Mucosa of descending colon (tissue), 3 donors: Measurements from ENCODE around the gene IAPP. TPM values are rescaled to one million over a fixed set of nuclear protein-coding genes. Genes with fewer than 3 reads are reported as not detected.
"Not testable (repeated sequence)": the region's sequence is repeated elsewhere in the genome, so short reads cannot be mapped to it uniquely, and the experiment has no call there.

Experiments
- ATAC-seq: fragments of 200-7000 bp; cut with Tn5 transposase; one replicate; pipeline ENCODE4 v1.9.1; 2020; ENCODE audit warnings: mild to moderate bottlenecking, moderate library complexity
- DNase-seq, 3 donors: peaks; one replicate each; pipeline ENCODE4 v3.0.0-alpha.2; 2020
- H3K36me3 ChIP-seq: fragments of 200-600 bp; one replicate; pipeline ENCODE4 v1.8.0; 2021; ENCODE audit warnings: low read depth, mild to moderate bottlenecking
- H3K4me1 ChIP-seq: fragments of 200-600 bp; one replicate; pipeline ENCODE4 v1.8.0; 2021; ENCODE audit warnings: low read depth, mild to moderate bottlenecking
- H3K4me3 ChIP-seq: fragments of 200-600 bp; one replicate; pipeline ENCODE4 v1.8.0; 2021; ENCODE audit warnings: mild to moderate bottlenecking
- H3K9me3 ChIP-seq: fragments of 200-600 bp; one replicate; pipeline ENCODE4 v1.8.0; 2021; ENCODE audit warnings: mild to moderate bottlenecking
- CTCF ChIP-seq: fragments of 200-600 bp; IDR thresholded peaks from one replicate; pipeline ENCODE4 v1.8.0; 2022; ENCODE audit warnings: antibody characterized with exemption, mild to moderate bottlenecking
- intact Hi-C, 2 donors: fragments of 100-400 bp; cut with DNase I in 1 of 2; cut with micrococcal nuclease in 1 of 2; formaldehyde crosslinking; loops; one replicate each; pipeline versions ENCODE4 v1.11.0 to v1.11.1; 2022; cut with DNase I, micrococcal nuclease
- total RNA-seq, 3 donors: library from RNA; stranded (reverse); fragmentation: NEBNext Ultra II Directional in 2 of 3; extraction: Animal tissue kit (Norgen Biotek cat#: 25700) in 2 of 3; gene quantifications; one replicate each; pipeline versions ENCODE4 v1.2.1 to v1.2.4, GENCODE V29; 2021 to 2023
- donor health status: DM: no; HTN: no; CAD: no; lungs with moderate emphysema.
- donor health status: DM: no; HTN: no; CAD: no.
- donor health status: DM: no; HTN: yes; CAD: no.

The IAPP gene
- total RNA-seq, 3 donors from 2014 or later, result not detected

- Histone ChIP-seq H3K36me3 (no peaks in the 10 kb centered on the region), H3K4me1 (no peaks in the 10 kb centered on the region), H3K4me3 (no peak overlapping the region), H3K9me3 (no peaks in the 10 kb centered on the region)
- ATAC-seq (no peak), DNase-seq (no peak)
- intact Hi-C loops, result no loop called here
- no peak for TF ChIP-seq CTCF
Observed at GRCh38 chr12:21353948-21354347, 18.8 kb upstream of the IAPP start.

- H3K4me3 ChIP-seq, result no peak overlapping the region
Observed at GRCh38 chr12:21354641-21355040, 18.1 kb upstream of the IAPP start.

GRCh38 chr12:21360632-21361031 is 12.1 kb upstream of the IAPP start:
- DNase-seq, H3K36me3 ChIP-seq, H3K9me3 ChIP-seq, ATAC-seq, H3K4me3 ChIP-seq, intact Hi-C loops, H3K4me1 ChIP-seq: not testable (repeated sequence)

More at GRCh38 chr12:21354641-21355040, 18.1 kb upstream of the IAPP start:
- Histone ChIP-seq H3K9me3 (no peaks in the 10 kb centered on the region), H3K4me1 (no peaks in the 10 kb centered on the region), H3K36me3 (no peaks in the 10 kb centered on the region)
- DNase-seq (no peak), ATAC-seq (no peak)
- intact Hi-C loops, result no loop called here
- TF ChIP-seq CTCF, result no peak

- no peak overlapping the region for H3K4me3 ChIP-seq
- no peak for ATAC-seq
- no peaks in the 10 kb centered on the region for H3K9me3 ChIP-seq
- H3K36me3 ChIP-seq, result no peaks in the 10 kb centered on the region
- no peaks in the 10 kb centered on the region for H3K4me1 ChIP-seq
- intact Hi-C loops, result no loop called here
- no peak for DNase-seq
- no peak for TF ChIP-seq CTCF
Observed at GRCh38 chr12:21369141-21369980, 3.3 kb upstream of the IAPP start.

- Histone ChIP-seq H3K4me3 (no peak overlapping the region), H3K4me1 (no peaks in the 10 kb centered on the region), H3K36me3 (no peaks in the 10 kb centered on the region), H3K9me3 (no peaks in the 10 kb centered on the region)
- ATAC-seq, result no peak
- DNase-seq, result no peak
- no peak for TF ChIP-seq CTCF
- intact Hi-C loops, result no loop called here
Observed at GRCh38 chr12:21370845-21371449, 1.8 kb upstream of the IAPP start.

- H3K9me3 ChIP-seq, result no peaks in the 10 kb centered on the region
- H3K4me1 ChIP-seq, result no peaks in the 10 kb centered on the region
- intact Hi-C loops, result no loop called here
- no peaks in the 10 kb centered on the region for H3K36me3 ChIP-seq
- no peak for TF ChIP-seq CTCF
- DNase-seq (no peak), ATAC-seq (no peak)
- H3K4me3 ChIP-seq, result no peak overlapping the region
Observed at GRCh38 chr12:21379218-21379617, 6.5 kb downstream of the IAPP start.

GRCh38 chr12:21381320-21381719 is 8.6 kb downstream of the IAPP start:
- H3K36me3 ChIP-seq, DNase-seq, H3K4me1 ChIP-seq, ATAC-seq, intact Hi-C loops, H3K4me3 ChIP-seq, H3K9me3 ChIP-seq: not testable (repeated sequence)
